ENCODE data around the gene MARCHF5.

DNA sequence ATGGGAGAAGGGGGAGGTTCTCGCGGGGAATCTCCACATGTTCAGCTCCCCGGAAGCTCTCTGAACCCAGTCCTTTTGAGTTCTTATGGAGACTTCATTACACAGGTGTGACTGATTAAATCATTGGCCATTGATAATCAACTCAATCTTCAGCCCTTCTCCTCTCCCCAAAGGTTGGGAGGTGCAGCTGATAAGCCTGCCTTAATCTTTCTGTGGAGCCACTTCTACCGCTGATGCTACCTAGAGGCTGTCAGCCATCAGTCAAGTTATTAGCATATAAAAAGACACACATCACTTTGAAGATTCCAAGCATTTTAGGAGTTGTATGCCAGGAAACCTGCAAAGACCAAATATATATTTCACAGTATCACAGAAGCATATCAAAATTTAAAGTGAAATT lies 91.7 kb downstream of the MARCHF5 start:
- TF ChIP-seq, protein P1, sequence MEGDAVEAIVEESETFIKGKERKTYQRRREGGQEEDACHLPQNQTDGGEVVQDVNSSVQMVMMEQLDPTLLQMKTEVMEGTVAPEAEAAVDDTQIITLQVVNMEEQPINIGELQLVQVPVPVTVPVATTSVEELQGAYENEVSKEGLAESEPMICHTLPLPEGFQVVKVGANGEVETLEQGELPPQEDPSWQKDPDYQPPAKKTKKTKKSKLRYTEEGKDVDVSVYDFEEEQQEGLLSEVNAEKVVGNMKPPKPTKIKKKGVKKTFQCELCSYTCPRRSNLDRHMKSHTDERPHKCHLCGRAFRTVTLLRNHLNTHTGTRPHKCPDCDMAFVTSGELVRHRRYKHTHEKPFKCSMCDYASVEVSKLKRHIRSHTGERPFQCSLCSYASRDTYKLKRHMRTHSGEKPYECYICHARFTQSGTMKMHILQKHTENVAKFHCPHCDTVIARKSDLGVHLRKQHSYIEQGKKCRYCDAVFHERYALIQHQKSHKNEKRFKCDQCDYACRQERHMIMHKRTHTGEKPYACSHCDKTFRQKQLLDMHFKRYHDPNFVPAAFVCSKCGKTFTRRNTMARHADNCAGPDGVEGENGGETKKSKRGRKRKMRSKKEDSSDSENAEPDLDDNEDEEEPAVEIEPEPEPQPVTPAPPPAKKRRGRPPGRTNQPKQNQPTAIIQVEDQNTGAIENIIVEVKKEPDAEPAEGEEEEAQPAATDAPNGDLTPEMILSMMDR (IDR thresholded peaks at IDR 0.05; ENCODE audit: low read length) = no peak
- TF ChIP-seq EZH2 (optimal IDR thresholded peaks at IDR 0.05; ENCODE audit: low read depth, low read length) = no peak
